H9 (cell line): ENCODE results near the gene ERF. TPM values are rescaled to one million over a fixed set of nuclear protein-coding genes. Genes with fewer than 3 reads are reported as not detected.

Source experiments
- DNase-seq: peaks from one replicate; pipeline ENCODE4 v3.0.0-alpha.2; 2017
- H2AFZ ChIP-seq: one replicate; pipeline ENCODE4 v1.6.1; 2013; ENCODE audit warnings: mild to moderate bottlenecking, low read length, control low read depth, moderate library complexity
- H2AK5ac ChIP-seq: 2 replicates; pipeline ENCODE4 v1.6.1; 2013; ENCODE audit warnings: low read length, control low read depth, mixed read lengths; ENCODE audit not compliant: insufficient read length
- H2BK120ac ChIP-seq: one replicate; pipeline ENCODE4 v1.6.1; 2013; ENCODE audit warnings: low read depth, mild to moderate bottlenecking, low read length, control low read depth, inconsistent platforms; ENCODE audit not compliant: poor library complexity, severe bottlenecking
- H2BK12ac ChIP-seq: 2 replicates; pipeline ENCODE4 v1.6.1; 2013; ENCODE audit warnings: low read length, control low read depth, mixed read lengths, low read depth; ENCODE audit not compliant: insufficient read length
- H2BK15ac ChIP-seq: 2 replicates; pipeline ENCODE4 v1.6.1; 2013; ENCODE audit warnings: low read depth, low read length, control low read depth
- H2BK20ac ChIP-seq: one replicate; pipeline ENCODE4 v1.6.1; 2013; ENCODE audit warnings: low read depth, mild to moderate bottlenecking, low read length, control low read depth, inconsistent platforms; ENCODE audit not compliant: poor library complexity, severe bottlenecking
- H2BK5ac ChIP-seq: 2 replicates; pipeline ENCODE4 v1.6.1; 2013; ENCODE audit warnings: low read length, control low read depth, mixed read lengths; ENCODE audit not compliant: insufficient read length
- H3K14ac ChIP-seq: 2 replicates; pipeline ENCODE4 v1.6.1; 2013; ENCODE audit warnings: low read length, control low read depth; ENCODE audit not compliant: insufficient read depth
- H3K18ac ChIP-seq: 2 replicates; pipeline ENCODE4 v1.6.1; 2013; ENCODE audit warnings: low read depth, mild to moderate bottlenecking, mixed read lengths, low read length, control low read depth; ENCODE audit not compliant: insufficient read length
- H3K23ac ChIP-seq: 2 replicates; pipeline ENCODE4 v1.6.1; 2013; ENCODE audit warnings: low read length, control low read depth, mixed read lengths, low read depth; ENCODE audit not compliant: insufficient read length
- H3K23me2 ChIP-seq: 2 replicates; pipeline ENCODE4 v1.6.1; 2013; ENCODE audit warnings: low read depth, mild to moderate bottlenecking, mixed read lengths, low read length, control low read depth; ENCODE audit not compliant: insufficient read length, poor library complexity, severe bottlenecking
- H3K27ac ChIP-seq: 2 replicates; pipeline ENCODE4 v1.5.1; 2013; ENCODE audit warnings: low read length, control low read depth, mixed read lengths, low read depth; ENCODE audit not compliant: insufficient read length
- H3K27me3 ChIP-seq: 2 replicates; pipeline ENCODE4 v1.6.1; 2013; ENCODE audit warnings: low read length, control low read depth, inconsistent platforms; ENCODE audit not compliant: insufficient read depth
- H3K4ac ChIP-seq: 2 replicates; pipeline ENCODE4 v1.6.1; 2013; ENCODE audit warnings: low read depth, mild to moderate bottlenecking, control low read depth, inconsistent platforms, low read length, moderate library complexity
- H3K4me1 ChIP-seq: 2 replicates; pipeline ENCODE4 v1.6.1; 2013; ENCODE audit warnings: low read length, control low read depth, inconsistent platforms; ENCODE audit not compliant: insufficient read depth
- H3K4me2 ChIP-seq: 2 replicates; pipeline ENCODE4 v1.6.1; 2013; ENCODE audit warnings: low read length, control low read depth, mixed read lengths; ENCODE audit not compliant: insufficient read length, insufficient read depth
- H3K56ac ChIP-seq: 2 replicates; pipeline ENCODE4 v1.6.1; 2013; ENCODE audit warnings: low read depth, mild to moderate bottlenecking, mixed read lengths, low read length, control low read depth; ENCODE audit not compliant: insufficient read length
- H3K79me1 ChIP-seq: 2 replicates; pipeline ENCODE4 v1.6.1; 2013; ENCODE audit warnings: low read depth, mild to moderate bottlenecking, moderate library complexity, low read length, control low read depth, inconsistent platforms; ENCODE audit not compliant: insufficient read depth, poor library complexity, severe bottlenecking
- H3K79me2 ChIP-seq: 2 replicates; pipeline ENCODE4 v1.6.1; 2013; ENCODE audit warnings: low read length, control low read depth, inconsistent platforms; ENCODE audit not compliant: insufficient read depth
- H3K9ac ChIP-seq: 2 replicates; pipeline ENCODE4 v1.6.1; 2013; ENCODE audit warnings: low read length, control low read depth, mixed read lengths; ENCODE audit not compliant: insufficient read length; ENCODE audit errors: extremely low read depth
- H3K9me3 ChIP-seq: one replicate; pipeline ENCODE4 v1.6.1; 2013; ENCODE audit warnings: low read depth, low read length, inconsistent platforms; ENCODE audit not compliant: control insufficient read depth
- H3T11ph ChIP-seq: one replicate; pipeline ENCODE4 v1.6.1; 2013; ENCODE audit warnings: mild to moderate bottlenecking, low read length, control low read depth, inconsistent platforms
- H4K20me1 ChIP-seq: one replicate; pipeline ENCODE4 v1.6.1; 2013; ENCODE audit not compliant: control insufficient read depth, insufficient read length, insufficient read depth
- H4K5ac ChIP-seq: 2 replicates; pipeline ENCODE4 v1.6.1; 2013; ENCODE audit warnings: low read depth, mild to moderate bottlenecking, mixed read lengths, low read length, control low read depth; ENCODE audit not compliant: insufficient read length
- H4K8ac ChIP-seq: replicated peaks from 2 replicates; pipeline ENCODE4 v1.6.1; 2013; ENCODE audit warnings: low read length, control low read depth, mixed read lengths, low read depth; ENCODE audit not compliant: insufficient read length
- H4K91ac ChIP-seq: 2 replicates; pipeline ENCODE4 v1.6.1; 2013; ENCODE audit warnings: low read depth, mild to moderate bottlenecking, moderate library complexity, mixed read lengths, low read length, control low read depth; ENCODE audit not compliant: insufficient read length
- H3K27ac Mint-ChIP-seq, 3 experiments: 2 replicates in 2 of 3; 3 replicates in 1 of 3; pipeline ENCODE4 v1.8.0; 2020 to 2021; ENCODE audit warnings: mixed read lengths in 3 of 3, mild to moderate bottlenecking in 1 of 3, moderate library complexity in 1 of 3
- H3K27me3 Mint-ChIP-seq: 2 replicates; pipeline ENCODE4 v1.8.0; 2021; ENCODE audit warnings: low read depth, mild to moderate bottlenecking, moderate library complexity, mixed read lengths
- H3K36me3 Mint-ChIP-seq, 3 experiments: 2 replicates in 2 of 3; 3 replicates in 1 of 3; pipeline ENCODE4 v1.8.0; 2020 to 2021; ENCODE audit warnings: low read depth in 3 of 3, mixed read lengths in 3 of 3; ENCODE audit not compliant: insufficient read depth in 1 of 3
- H3K4me1 Mint-ChIP-seq, 2 experiments: 2 replicates each; pipeline ENCODE4 v1.8.0; 2020; ENCODE audit warnings: mixed read lengths in 2 of 2
- H3K4me3 Mint-ChIP-seq, 2 experiments: 2 replicates in 1 of 2; 3 replicates in 1 of 2; pipeline ENCODE4 v1.8.0; 2020 to 2021; ENCODE audit warnings: mild to moderate bottlenecking in 2 of 2, mixed read lengths in 2 of 2, moderate library complexity in 1 of 2
- H3K9me3 Mint-ChIP-seq, 2 experiments: 2 replicates in 1 of 2; 3 replicates in 1 of 2; pipeline ENCODE4 v1.8.0; 2020; ENCODE audit warnings: mild to moderate bottlenecking in 2 of 2, mixed read lengths in 2 of 2, moderate library complexity in 1 of 2
- CTCF ChIP-seq: fragments of 200-600 bp; sonication (generic); conservative IDR thresholded peaks from 3 replicates; pipeline ENCODE4 v1.8.0; 2021; ENCODE audit warnings: antibody characterized with exemption, mild to moderate bottlenecking
- WGBS: extraction: QIAGEN DNeasy Blood & Tissue Kit; methylation state at CpG from one replicate; pipeline ENCODE4 v1.1.7; 2013; ENCODE audit warnings: missing lambda C conversion rate, low lambda C conversion rate, mixed read lengths; ENCODE audit not compliant: insufficient read length; ENCODE audit errors: extremely low coverage; 5-methylcytosine and 5-hydroxymethylcytosine counted together
- total RNA-seq: library from RNA; stranded (reverse); gene quantifications from 2 replicates; pipeline ENCODE4 v1.2.1, GENCODE V29; 2021

The ERF gene
- total RNA-seq, 1 experiment from 2014 or later = 126 TPM

- Histone ChIP-seq H3K23ac (no peak overlapping the region), H2BK5ac (no peak overlapping the region), H3K79me2 (no peaks in the 10 kb centered on the region; the same call in 1 of the 2 replicates), H3K9me3 (no peaks in the 10 kb centered on the region), H2BK15ac (no peak overlapping the region), H2BK120ac (no peak overlapping the region), H3K27me3 (no peaks in the 10 kb centered on the region), H4K5ac (no peak overlapping the region), H3K18ac (no peak overlapping the region), H2BK20ac (no peak overlapping the region), H3K23me2 (peaks cover 4% of the 10 kb centered on the region), H3K4me1 (no peaks in the 10 kb centered on the region; the same call in 1 of the 2 replicates), H3K4ac (no peak overlapping the region), H4K91ac (no peak overlapping the region), H2AK5ac (no peak overlapping the region), H3K14ac (no peak overlapping the region), H3T11ph (no peak overlapping the region), H3K27ac (no peak overlapping the region), H2AFZ (no peak overlapping the region), H3K9ac (no peak overlapping the region), H3K79me1 (no peaks in the 10 kb centered on the region), H3K4me2 (no peak overlapping the region), H2BK12ac (no peak overlapping the region), H3K56ac (no peak overlapping the region), H4K8ac (no peak overlapping the region), H4K20me1 (no peaks in the 10 kb centered on the region)
- H3K27me3 Mint-ChIP-seq = no peaks in the 10 kb centered on the region; the same call in 1 of the 2 replicates
- peaks cover 3 to 20% (median 15%) of the 10 kb centered on the region in 3 experiments; a peak in 6 of 7 replicates for H3K36me3 Mint-ChIP-seq
- H3K4me1 Mint-ChIP-seq = peaks cover 28 to 41% of the 10 kb centered on the region in 2 experiments
- H3K27ac Mint-ChIP-seq = peak overlapping the region; percentile 32 to 68 (median 48); a peak in 2 of 7 replicates
- no peaks in the 10 kb centered on the region for H3K9me3 Mint-ChIP-seq
- H3K4me3 Mint-ChIP-seq = no peak overlapping the region
- no CpG with 5 or more reads among the region's 10 CpGs for WGBS
- peak; percentile 71 for TF ChIP-seq CTCF
- peak; percentile 74 for DNase-seq
Measured at GRCh38 chr19:42246143-42246921, 8.6 kb downstream of the ERF start.
